GM12878 (cell line): Measurements from ENCODE around the gene NDUFA11. TPM values are rescaled to one million over a fixed set of nuclear protein-coding genes. Genes with fewer than 3 reads are reported as not detected.
"Not testable (repeated sequence)": the region's sequence is repeated elsewhere in the genome, so short reads cannot be mapped to it uniquely, and the experiment has no call there.

Experiments
- ATAC-seq: fragments of 200-7000 bp; cut with Tn5 transposase; 3 replicates; pipeline ENCODE4 v1.9.1; 2020; ENCODE audit warnings: mild to moderate bottlenecking, moderate library complexity
- BruUV-seq: library from RNA; stranded (reverse); fragments of 400-500 nt; replicated peaks from 2 replicates; lab custom pipeline; 2021; lab: Mats Ljungman, UMichigan
- CTCF ChIA-PET: fragments of 300-600 bp; sonication (Branson Sonifier 250); formaldehyde crosslinking; extraction: SDS; loops from one replicate; lab custom pipeline; 2021; ENCODE audit warnings: inconsistent platforms; lab: Yijun Ruan, JAX
- POLR2A ChIA-PET: fragments of 350-600 bp; formaldehyde crosslinking; extraction: SDS; loops from one replicate; lab custom pipeline; 2021; ENCODE audit warnings: inconsistent platforms; lab: Charles Lee
- RAD21 ChIA-PET: fragments of 300-600 bp; sonication (Branson Sonifier 250); formaldehyde crosslinking; loops from one replicate; lab custom pipeline; 2023; ENCODE audit warnings: antibody characterized with exemption; ENCODE audit not compliant: unreplicated experiment; lab: Charles Lee
- SMC1A ChIA-PET: fragments of 300-600 bp; sonication (Branson Sonifier 250); formaldehyde crosslinking; loops from one replicate; lab custom pipeline; 2023; ENCODE audit not compliant: unreplicated experiment, uncharacterized antibody; lab: Charles Lee
- DNase-seq: peaks from one replicate; pipeline ENCODE4 v3.0.0-alpha.2; 2011; ENCODE audit warnings: low read depth, low spot score
- FAIRE-seq: peaks from 3 replicates; lab custom pipeline; 2011; peaks lifted over from hg19 to GRCh38; lab: Jason Lieb, UNC
- H2AFZ ChIP-seq: 2 replicates; pipeline ENCODE4 v1.6.0; 2011; ENCODE audit warnings: low read depth, low read length, control low read depth; ENCODE audit not compliant: control insufficient read depth
- H3K27ac ChIP-seq: 2 replicates; pipeline ENCODE4 v1.5.1; 2011; ENCODE audit warnings: control low read depth; ENCODE audit not compliant: control insufficient read depth, insufficient read depth
- H3K27me3 ChIP-seq, 2 experiments: replicated peaks in 1 of 2; 2 replicates each; pipeline versions ENCODE4 v1.6.0 to v1.6.1; 2011; ENCODE audit warnings: low read length in 1 of 2; ENCODE audit not compliant: control insufficient read depth in 2 of 2, insufficient read depth in 2 of 2
- H3K36me3 ChIP-seq, 2 experiments: 2 replicates each; pipeline ENCODE4 v1.5.1; 2011; ENCODE audit warnings: low read length in 1 of 2; ENCODE audit not compliant: control insufficient read depth in 2 of 2, insufficient read depth in 2 of 2
- H3K4me1 ChIP-seq: 2 replicates; pipeline ENCODE4 v1.6.1; 2011; ENCODE audit warnings: mild to moderate bottlenecking, low read length, moderate library complexity, mixed read lengths; ENCODE audit not compliant: control insufficient read depth, insufficient read depth
- H3K4me2 ChIP-seq: 2 replicates; pipeline ENCODE4 v1.6.0; 2011; ENCODE audit warnings: control low read depth; ENCODE audit not compliant: control insufficient read depth, insufficient read depth
- H3K4me3 ChIP-seq: fragments of 200-600 bp; sonication (generic); 2 replicates; pipeline ENCODE4 v1.5.1; 2016
- H3K79me2 ChIP-seq: 2 replicates; pipeline ENCODE4 v1.6.0; 2011; ENCODE audit warnings: low read length; ENCODE audit not compliant: control insufficient read depth, insufficient read depth
- H3K9ac ChIP-seq: 2 replicates; pipeline ENCODE4 v1.8.0; 2011; ENCODE audit warnings: low read length, control low read depth, mixed read lengths; ENCODE audit not compliant: control insufficient read depth, insufficient read depth
- H3K9me3 ChIP-seq: replicated peaks from 3 replicates; pipeline ENCODE4 v1.5.1; 2011; ENCODE audit warnings: mild to moderate bottlenecking, low read length; ENCODE audit not compliant: control insufficient read depth, insufficient read depth
- H4K20me1 ChIP-seq: 2 replicates; pipeline ENCODE4 v1.6.0; 2011; ENCODE audit not compliant: control insufficient read depth, insufficient read depth
- CUX1 ChIP-seq: IDR thresholded peaks from 2 replicates; pipeline ENCODE4 v1.6.1; 2012; ENCODE audit warnings: improper control_type of control experiment, low read depth, low read length; ENCODE audit not compliant: insufficient replicate concordance
- EGR1 ChIP-seq, 2 experiments: IDR thresholded peaks; 1 replicate in 1 of 2; 2 replicates in 1 of 2; pipeline ENCODE4 v1.6.1; 2011 to 2012; ENCODE audit warnings: low read depth in 2 of 2, low read length in 2 of 2, borderline replicate concordance in 1 of 2, mild to moderate bottlenecking in 1 of 2, moderate library complexity in 1 of 2
- IRF4 ChIP-seq: IDR thresholded peaks from 2 replicates; pipeline ENCODE4 v1.6.1; 2011; ENCODE audit warnings: low read depth, low read length
- MXI1 ChIP-seq: fragments of 150-350 bp; IDR thresholded peaks from 2 replicates; pipeline ENCODE4 v1.6.1; 2011; ENCODE audit warnings: low read depth, mild to moderate bottlenecking, inconsistent platforms, low read length, improper control_type of control experiment
- NR2F1 ChIP-seq: fragments of 450-650 bp; conservative IDR thresholded peaks from 2 replicates; pipeline ENCODE4 v1.6.1; 2017; ENCODE audit warnings: mild to moderate bottlenecking
- RAD51 ChIP-seq: fragments of 450-650 bp; IDR thresholded peaks from 2 replicates; pipeline ENCODE4 v1.6.1; 2016; ENCODE audit warnings: moderate library complexity, mild to moderate bottlenecking, inconsistent platforms
- ZNF217 ChIP-seq: fragments of 450-650 bp; IDR thresholded peaks from 2 replicates; pipeline ENCODE4 v1.6.1; 2017; ENCODE audit warnings: antibody characterized with exemption, mild to moderate bottlenecking
- ZNF687 ChIP-seq: fragments of 450-650 bp; IDR thresholded peaks from 2 replicates; pipeline ENCODE4 v1.6.1; 2017; ENCODE audit warnings: mild to moderate bottlenecking, moderate library complexity
- ZZZ3 ChIP-seq: IDR thresholded peaks from 2 replicates; pipeline ENCODE4 v1.6.1; 2011; ENCODE audit warnings: low read depth; ENCODE audit not compliant: control insufficient read depth, insufficient read length
- WGBS: methylation state at CpG from one replicate; pipeline ENCODE4 v1.1.6; 2016; ENCODE audit warnings: low lambda C conversion rate; ENCODE audit not compliant: insufficient replicate concordance, insufficient coverage; ENCODE audit errors: missing lambda C conversion rate; 5-methylcytosine and 5-hydroxymethylcytosine counted together
- in situ Hi-C: fragments of 300-500 bp; cut with MboI; formaldehyde crosslinking; loops from 9 replicates; pipeline ENCODE4 v1.14.3; 2018; ENCODE audit warnings: mixed read lengths
- intact Hi-C: fragments of 100-400 bp; cut with micrococcal nuclease; formaldehyde crosslinking; loops from one replicate; pipeline ENCODE4 v1.14.2; 2022; ENCODE audit not compliant: unreplicated experiment
- polyA plus RNA-seq, 11 experiments: library from polyadenylated mRNA; depleted of rRNA in 4 of 11; unstranded in 6 of 11; stranded (reverse) in 5 of 11; fragments of >200 nt; fragmentation: Nextera tagmentation in 4 of 11; fragmentation: Illumina TruSeq in 1 of 11; extraction: Ambion mirVana in 4 of 11; extraction: Trizol in 1 of 11; gene quantifications; 1 replicate in 1 of 11; 2 replicates in 10 of 11; pipeline versions ENCODE4 v1.2.1 to v1.2.3, GENCODE V29; 2011 to 2016; ENCODE audit warnings: inconsistent platforms in 2 of 11, missing spikeins in 2 of 11, low read depth in 1 of 11
- total RNA-seq, 4 experiments: library from RNA; depleted of rRNA in 3 of 4; stranded (reverse); fragments of >200 nt in 3 of 4; fragmentation: Illumina TruSeq in 1 of 4; extraction: Trizol in 1 of 4; gene quantifications; 2 replicates each; pipeline versions ENCODE4 v1.2.1 to v1.2.3, GENCODE V29; 2013 to 2021

NDUFA11 gene
- total and polyA plus RNA-seq, 10 of the 15 experiments (the other 5 are each of a cell fraction or from before 2014, with no cell fraction given), result 108 to 600 (median 289) TPM

DNA sequence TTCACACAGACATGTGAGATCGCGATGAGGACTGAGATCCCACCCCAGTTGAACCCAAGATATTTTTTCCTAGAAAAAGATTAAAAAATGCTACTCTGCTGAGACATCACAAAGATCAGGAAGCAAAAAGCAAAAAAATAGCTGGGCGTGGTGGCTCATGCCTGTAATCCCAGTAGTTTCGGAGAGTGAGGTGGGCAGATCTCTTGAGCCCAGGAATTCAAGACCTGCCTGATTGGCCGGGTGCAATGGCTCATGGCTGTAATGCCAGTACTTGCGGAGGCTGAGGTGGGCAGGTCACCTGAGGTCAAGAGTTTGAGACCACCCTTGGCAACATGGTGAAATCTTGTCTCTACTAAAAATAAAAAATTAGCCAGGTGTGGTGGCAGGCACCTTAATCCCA, 53.4 kb downstream of the NDUFA11 start:
- H3K9me3 ChIP-seq, result no peaks in the 10 kb centered on the region
- no peaks in the 10 kb centered on the region; a peak in 1 of 4 replicates for H3K27me3 ChIP-seq
- RAD21 ChIA-PET, result no interaction called here
- no TSS peak for BruUV-seq
- in situ Hi-C loops, result no loop called here
- H3K4me2 ChIP-seq, result no peak overlapping the region
- 48% methylated on average over 6 of the region's 6 CpGs for WGBS
- H3K27ac ChIP-seq, result no peak overlapping the region
- FAIRE-seq, result no peak
- H3K36me3 ChIP-seq, result no peaks in the 10 kb centered on the region
- no peak for ATAC-seq
- TF ChIP-seq IRF4, result no peak
- no peak for TF ChIP-seq CUX1
- no peak for TF ChIP-seq MXI1
- TF ChIP-seq ZNF687, result no peak
- TF ChIP-seq RAD51, result no peak
- no peak for TF ChIP-seq EGR1 (IDR thresholded peaks at IDR 0.05; ENCODE audit: borderline replicate concordance in 1 of 2, low read depth in 2 of 2, low read length in 2 of 2)
- TF ChIP-seq ZZZ3, result no peak
- no peak for TF ChIP-seq NR2F1
- TF ChIP-seq ZNF217, result no peak
- TF ChIP-seq, all 136 proteins: peak for 0
- no peaks in the 10 kb centered on the region for H4K20me1 ChIP-seq
- DNase-seq, result no peak
- intact Hi-C loops, result no loop called here
- ChIA-PET SMC1A (no interaction called here), CTCF (no interaction called here), POLR2A (no interaction called here)
- no peaks in the 10 kb centered on the region for H3K4me1 ChIP-seq
- no peaks in the 10 kb centered on the region for H3K79me2 ChIP-seq
- H3K9ac ChIP-seq, result no peak overlapping the region
- no peak overlapping the region for H3K4me3 ChIP-seq
- no peak overlapping the region for H2AFZ ChIP-seq

GRCh38 chr19:5848621-5849020, 55.0 kb downstream of the NDUFA11 start:
- FAIRE-seq, H3K27ac ChIP-seq, H3K36me3 ChIP-seq, intact Hi-C loops, H3K79me2 ChIP-seq, H3K27me3 ChIP-seq, in situ Hi-C loops, BruUV-seq, DNase-seq, H3K4me1 ChIP-seq, SMC1A ChIA-PET, H3K9ac ChIP-seq, H3K4me3 ChIP-seq, ATAC-seq, H2AFZ ChIP-seq, H3K4me2 ChIP-seq, POLR2A ChIA-PET, CTCF ChIA-PET, H3K9me3 ChIP-seq, H4K20me1 ChIP-seq: not testable (repeated sequence)
- 12% methylated on average over 5 of the region's 5 CpGs for WGBS
- RAD21 ChIA-PET, result interaction anchor here (0.7 kb wide), 1 partner anchor 1141 kb away, joined by 3 read pairs; no protein-coding TSS in a partner anchor
